HEK293 (cell line): Measurements from ENCODE around the gene LRRC66.

ENCODE experiments used
- TCF7L2 ChIP-seq: IDR thresholded peaks from 2 replicates; pipeline ENCODE4 v1.6.1; 2011; ENCODE audit warnings: low read depth, mild to moderate bottlenecking, inconsistent platforms, low read length, moderate library complexity, borderline replicate concordance
- YY1 ChIP-seq: fragments of 450-650 bp; formaldehyde crosslinking; IDR thresholded peaks from 2 replicates; pipeline ENCODE4 v1.5.1; 2018; ENCODE audit warnings: missing biosample characterization, missing genetic modification characterization
- ZNF133 ChIP-seq: fragments of 450-650 bp; formaldehyde crosslinking; IDR thresholded peaks from 2 replicates; pipeline ENCODE4 v1.5.1; 2016; ENCODE audit warnings: missing biosample characterization, missing genetic modification characterization
- TF ChIP-seq, protein P1 (sequence below): fragments of 450-650 bp; formaldehyde crosslinking; IDR thresholded peaks from 2 replicates; pipeline ENCODE4 v1.5.1; 2016; ENCODE audit warnings: missing biosample characterization, missing genetic modification characterization, low read depth
- TF ChIP-seq, protein P2 (sequence below): fragments of 450-650 bp; formaldehyde crosslinking; IDR thresholded peaks from 2 replicates; pipeline ENCODE4 v1.5.1; 2016; ENCODE audit warnings: missing biosample characterization, missing genetic modification characterization

- TF ChIP-seq, protein P1, sequence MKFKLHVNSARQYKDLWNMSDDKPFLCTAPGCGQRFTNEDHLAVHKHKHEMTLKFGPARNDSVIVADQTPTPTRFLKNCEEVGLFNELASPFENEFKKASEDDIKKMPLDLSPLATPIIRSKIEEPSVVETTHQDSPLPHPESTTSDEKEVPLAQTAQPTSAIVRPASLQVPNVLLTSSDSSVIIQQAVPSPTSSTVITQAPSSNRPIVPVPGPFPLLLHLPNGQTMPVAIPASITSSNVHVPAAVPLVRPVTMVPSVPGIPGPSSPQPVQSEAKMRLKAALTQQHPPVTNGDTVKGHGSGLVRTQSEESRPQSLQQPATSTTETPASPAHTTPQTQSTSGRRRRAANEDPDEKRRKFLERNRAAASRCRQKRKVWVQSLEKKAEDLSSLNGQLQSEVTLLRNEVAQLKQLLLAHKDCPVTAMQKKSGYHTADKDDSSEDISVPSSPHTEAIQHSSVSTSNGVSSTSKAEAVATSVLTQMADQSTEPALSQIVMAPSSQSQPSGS (tag by site-specific recombination), result no peak
- TF ChIP-seq, protein P2, sequence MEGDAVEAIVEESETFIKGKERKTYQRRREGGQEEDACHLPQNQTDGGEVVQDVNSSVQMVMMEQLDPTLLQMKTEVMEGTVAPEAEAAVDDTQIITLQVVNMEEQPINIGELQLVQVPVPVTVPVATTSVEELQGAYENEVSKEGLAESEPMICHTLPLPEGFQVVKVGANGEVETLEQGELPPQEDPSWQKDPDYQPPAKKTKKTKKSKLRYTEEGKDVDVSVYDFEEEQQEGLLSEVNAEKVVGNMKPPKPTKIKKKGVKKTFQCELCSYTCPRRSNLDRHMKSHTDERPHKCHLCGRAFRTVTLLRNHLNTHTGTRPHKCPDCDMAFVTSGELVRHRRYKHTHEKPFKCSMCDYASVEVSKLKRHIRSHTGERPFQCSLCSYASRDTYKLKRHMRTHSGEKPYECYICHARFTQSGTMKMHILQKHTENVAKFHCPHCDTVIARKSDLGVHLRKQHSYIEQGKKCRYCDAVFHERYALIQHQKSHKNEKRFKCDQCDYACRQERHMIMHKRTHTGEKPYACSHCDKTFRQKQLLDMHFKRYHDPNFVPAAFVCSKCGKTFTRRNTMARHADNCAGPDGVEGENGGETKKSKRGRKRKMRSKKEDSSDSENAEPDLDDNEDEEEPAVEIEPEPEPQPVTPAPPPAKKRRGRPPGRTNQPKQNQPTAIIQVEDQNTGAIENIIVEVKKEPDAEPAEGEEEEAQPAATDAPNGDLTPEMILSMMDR, result no peak
- TF ChIP-seq TCF7L2 (no peak), YY1 (no peak), ZNF133 (no peak)
Measured at GRCh38 chr4:52028970-52029369, 8.8 kb upstream of the LRRC66 start.
